Hepatic stellate cell (primary cell): Measurements from ENCODE around the gene ANP32E.
A peak's percentile ranks its signal among the peaks of the same experiment; 100 is the strongest.
"Not testable (repeated sequence)": the region's sequence is repeated elsewhere in the genome, so short reads cannot be mapped to it uniquely, and the experiment has no call there.

ENCODE experiments used
- DNase-seq: peaks from one replicate; pipeline ENCODE4 v3.0.0; 2011; ENCODE audit warnings: low spot score

ANP32E gene

GRCh38 chr1:150213170-150214098 is 22.5 kb downstream of the ANP32E start:
- peak; percentile 91 for DNase-seq

DNA sequence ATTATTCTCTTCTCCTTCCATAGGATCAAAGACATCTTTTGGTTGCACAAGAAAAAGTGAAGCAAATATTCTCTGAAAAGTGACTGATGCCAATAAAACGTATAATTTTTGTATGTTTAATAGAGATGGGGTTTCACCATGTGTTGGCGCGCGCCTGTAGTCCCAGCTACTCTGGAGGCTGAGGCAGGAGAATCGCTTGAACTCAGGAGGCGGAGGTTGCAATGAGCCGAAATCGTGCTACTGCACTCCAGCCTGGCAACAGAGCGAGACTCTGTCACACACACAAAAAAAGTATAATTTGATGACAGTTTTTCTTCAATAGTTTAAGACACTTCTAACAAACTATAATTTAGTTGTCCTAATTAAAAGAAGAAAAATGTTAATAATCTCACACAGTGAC is 23.8 kb downstream of the ANP32E start:
- DNase-seq, result no peak

DNA sequence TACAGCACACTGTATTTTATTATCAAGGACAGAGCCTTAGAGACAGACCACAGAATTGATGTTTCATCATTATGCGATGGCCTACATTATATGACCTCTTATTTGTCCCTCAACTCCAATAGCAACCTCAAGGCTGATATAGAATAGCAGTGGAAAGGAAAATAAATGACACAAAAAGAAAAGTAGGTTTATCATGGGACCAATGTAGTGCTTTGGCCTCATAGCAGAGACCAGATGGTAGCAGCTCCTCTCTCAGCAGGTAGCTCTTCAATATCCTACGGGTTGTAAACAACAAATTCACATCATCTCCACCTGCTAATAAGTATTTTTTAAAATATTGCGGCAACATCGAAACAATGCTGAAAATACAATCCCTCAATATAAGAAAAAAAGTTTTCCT is 25.2 kb downstream of the ANP32E start:
- DNase-seq, result no peak

GRCh38 chr1:150210091-150210490 is 25.8 kb downstream of the ANP32E start:
- DNase-seq, result no peak

DNA sequence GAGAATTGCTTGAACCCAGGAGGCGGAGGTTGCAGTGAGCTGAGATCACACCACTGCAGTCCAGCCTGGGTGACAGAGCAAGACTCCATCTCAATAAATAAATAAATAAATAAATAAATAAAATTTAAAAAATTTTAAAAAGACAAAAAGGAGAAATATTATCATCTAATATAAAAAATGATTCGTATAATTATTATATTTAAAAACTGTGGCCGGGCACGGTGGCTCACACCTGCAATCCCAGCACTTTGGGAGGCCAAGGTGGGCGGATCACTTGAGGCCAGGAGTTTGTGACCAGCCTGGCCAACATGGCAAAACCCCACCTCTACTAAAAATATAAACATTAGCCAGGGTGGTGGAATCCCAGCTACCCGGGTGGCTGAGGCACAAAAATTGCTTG is 27.5 kb downstream of the ANP32E start:
- not testable (repeated sequence) for DNase-seq

GRCh38 chr1:150207281-150207971 is 28.5 kb downstream of the ANP32E start:
- no peak for DNase-seq

- DNase-seq, result no peak
These were observed 39.5 kb downstream of the ANP32E start for GRCh38 chr1:150196417-150196816.

DNA sequence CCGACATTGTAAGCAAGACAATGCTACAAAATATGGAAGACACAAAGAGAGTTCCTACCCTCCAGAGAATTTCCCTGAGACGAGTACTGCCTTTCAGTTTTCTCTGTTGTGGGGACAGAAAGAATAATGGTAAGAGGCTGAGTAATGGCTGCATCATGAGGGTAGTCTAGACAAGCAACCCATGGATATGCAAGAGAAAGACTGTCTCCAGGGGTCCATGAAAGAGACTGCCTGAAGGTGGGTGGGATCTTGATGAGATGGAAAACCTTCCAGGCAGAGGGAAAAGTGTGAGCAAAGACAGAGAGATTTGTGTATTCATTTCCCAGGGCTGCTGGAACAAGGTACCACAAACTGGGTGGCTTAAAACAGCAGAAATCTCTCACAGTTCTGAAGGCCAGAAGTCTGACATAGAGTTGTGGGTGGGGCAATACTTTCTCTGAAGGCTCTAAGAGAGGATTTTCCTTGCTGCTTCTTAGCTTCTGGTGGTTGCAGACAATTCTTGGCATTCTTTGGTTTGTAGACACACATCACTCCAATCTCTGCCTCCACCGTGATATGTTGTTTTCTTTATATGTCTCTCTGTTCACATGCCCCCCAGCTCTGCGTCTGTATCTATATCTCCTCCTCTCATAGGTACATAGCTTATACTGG is 41.4 kb downstream of the ANP32E start:
- peak; percentile 22 for DNase-seq

GRCh38 chr1:150192012-150192411 is 43.9 kb downstream of the ANP32E start:
- DNase-seq, result peak; percentile 55

DNA sequence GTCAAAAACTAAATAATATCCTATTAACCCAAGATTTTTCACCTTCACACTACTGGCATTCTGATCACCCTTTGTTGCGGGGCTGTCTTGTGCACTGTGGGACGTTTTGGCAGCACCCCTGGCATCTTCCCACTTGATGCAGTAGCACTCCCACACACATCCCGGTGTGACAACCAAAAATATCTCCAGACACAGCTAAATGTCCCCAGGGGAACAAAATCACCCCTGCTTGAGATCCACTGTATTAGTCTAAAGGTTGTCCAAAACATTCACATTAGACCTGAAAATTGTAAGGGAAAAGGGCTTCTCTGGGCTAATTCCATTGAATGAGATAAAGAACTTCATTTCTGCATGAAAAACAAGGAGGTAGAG is 48.4 kb downstream of the ANP32E start:
- DNase-seq, result no peak

GRCh38 chr1:150186789-150187559 is 48.9 kb downstream of the ANP32E start:
- peak; percentile 42 for DNase-seq

GRCh38 chr1:150186438-150186788 is 49.5 kb downstream of the ANP32E start:
- not testable (repeated sequence) for DNase-seq

GRCh38 chr1:150185481-150185880 is 50.4 kb downstream of the ANP32E start:
- DNase-seq, result no peak

- DNase-seq, result no peak
These were observed 52.9 kb downstream of the ANP32E start for GRCh38 chr1:150183061-150183460.

GRCh38 chr1:150182247-150182646 is 53.7 kb downstream of the ANP32E start:
- no peak for DNase-seq

DNA sequence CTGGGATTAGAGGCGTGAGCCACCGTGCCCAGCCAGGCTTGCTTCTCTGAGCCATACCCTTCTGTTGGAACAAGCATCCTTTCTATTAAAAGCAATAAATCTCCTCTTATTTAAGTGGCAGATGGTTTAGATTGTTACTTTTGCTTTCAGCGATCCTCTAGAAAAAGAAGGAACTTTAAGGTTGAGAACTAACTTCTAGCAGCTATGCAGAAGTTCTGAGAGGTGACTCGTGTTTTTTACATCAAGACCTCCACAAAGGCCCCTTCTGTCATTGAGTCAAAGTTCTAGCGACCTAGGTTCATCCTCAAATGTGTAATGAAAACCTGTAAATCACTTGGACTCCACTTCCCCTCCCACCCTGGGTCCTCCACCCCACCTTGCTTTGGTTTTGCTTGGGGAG is 55.4 kb downstream of the ANP32E start:
- DNase-seq, result no peak

DNA sequence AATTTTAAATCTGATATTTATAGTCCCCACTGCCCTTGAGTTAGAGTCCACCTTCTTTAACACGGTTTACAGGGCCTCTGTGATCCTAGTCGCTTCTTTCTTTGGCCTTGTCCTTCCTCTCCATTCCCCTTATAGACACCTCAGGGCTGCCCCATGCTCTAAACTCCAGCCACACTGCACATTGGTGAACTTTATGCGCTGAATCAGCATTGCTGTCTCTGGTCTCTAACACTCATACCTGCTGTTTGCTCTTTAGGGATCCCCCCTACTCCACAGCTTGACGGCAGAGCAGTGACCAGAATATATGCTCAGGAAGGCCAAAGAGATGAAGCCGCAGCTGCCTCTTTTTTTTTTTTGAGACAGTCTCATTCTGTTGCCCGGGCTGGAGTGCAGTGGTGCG is 56.0 kb downstream of the ANP32E start:
- DNase-seq, result no peak

DNA sequence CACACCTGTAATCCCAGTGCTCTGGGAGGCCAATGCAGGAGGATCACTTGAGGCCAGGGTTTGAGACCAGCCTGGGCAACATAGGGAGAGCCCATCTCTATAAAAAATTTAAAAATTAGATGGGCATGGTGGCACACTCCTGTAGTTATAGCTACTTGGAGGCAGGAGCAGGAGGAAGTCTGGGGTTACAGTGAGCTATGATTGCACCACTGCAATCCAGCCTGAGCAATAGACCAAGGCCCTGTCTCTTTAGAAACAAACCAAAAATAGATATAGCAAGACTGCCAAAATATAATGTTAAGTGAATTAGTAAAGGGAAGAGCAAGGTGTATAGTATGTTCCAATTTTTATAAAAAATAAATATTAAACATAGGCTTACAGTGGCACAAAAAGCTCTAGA is 57.4 kb downstream of the ANP32E start:
- no peak for DNase-seq

- no peak for DNase-seq
These were observed 59.3 kb downstream of the ANP32E start for GRCh38 chr1:150176593-150176992.

DNA sequence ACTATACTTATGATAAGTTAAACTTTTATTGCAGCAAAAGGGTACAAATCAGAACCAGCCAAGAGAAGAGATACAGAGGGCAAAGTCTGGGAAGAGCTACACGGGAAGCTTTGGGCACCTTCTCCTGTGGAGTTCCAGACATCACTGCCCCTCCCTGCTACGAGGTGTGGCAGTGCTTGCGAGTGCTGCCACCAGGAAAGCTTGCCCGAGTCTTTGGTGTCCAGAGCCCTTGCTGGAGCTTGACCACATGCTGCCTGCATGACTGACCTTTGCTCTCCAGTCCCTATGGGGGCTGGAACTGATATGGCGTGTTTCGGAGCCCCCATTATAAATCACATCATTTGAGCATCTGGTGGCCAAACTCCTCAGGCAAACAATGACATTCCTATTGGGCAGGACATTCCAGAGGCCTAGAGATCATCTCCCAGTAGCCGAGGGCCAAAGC is 62.7 kb downstream of the ANP32E start:
- DNase-seq, result no peak

- DNase-seq, result no peak
These were observed 64.1 kb downstream of the ANP32E start for GRCh38 chr1:150171801-150172200.

DNA sequence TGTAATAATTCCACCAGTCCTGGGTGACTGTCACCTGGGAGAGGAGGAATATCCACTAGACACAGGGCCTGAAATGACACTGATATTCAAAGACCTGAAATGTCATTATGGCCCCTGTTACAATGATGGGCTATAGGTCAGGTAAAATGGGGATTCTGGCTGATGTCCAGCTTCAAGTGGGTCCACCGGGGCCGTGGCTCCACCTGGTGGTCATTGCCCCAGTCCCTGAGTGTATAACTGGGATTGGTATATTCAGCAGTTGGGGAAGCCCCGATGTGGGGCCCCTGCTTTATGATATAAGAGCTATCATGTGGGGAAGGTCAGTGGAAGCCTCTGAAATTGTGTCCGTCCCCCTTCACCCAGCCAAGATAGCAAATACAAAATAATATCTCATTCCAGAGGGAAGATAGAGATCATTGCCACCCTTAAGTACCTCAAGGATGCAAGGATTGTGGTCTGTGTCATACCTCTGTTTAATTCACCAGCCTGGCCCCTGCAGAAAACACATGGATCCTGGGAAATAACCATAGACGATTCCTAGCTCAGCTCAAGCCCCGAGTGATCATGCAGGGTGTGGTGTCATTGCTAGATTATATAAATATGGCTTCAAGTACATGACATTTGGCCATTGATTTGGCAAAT is 66.8 kb downstream of the ANP32E start:
- peak; percentile 76 for DNase-seq
